ENCODE results near the gene POU6F1.

DNA sequence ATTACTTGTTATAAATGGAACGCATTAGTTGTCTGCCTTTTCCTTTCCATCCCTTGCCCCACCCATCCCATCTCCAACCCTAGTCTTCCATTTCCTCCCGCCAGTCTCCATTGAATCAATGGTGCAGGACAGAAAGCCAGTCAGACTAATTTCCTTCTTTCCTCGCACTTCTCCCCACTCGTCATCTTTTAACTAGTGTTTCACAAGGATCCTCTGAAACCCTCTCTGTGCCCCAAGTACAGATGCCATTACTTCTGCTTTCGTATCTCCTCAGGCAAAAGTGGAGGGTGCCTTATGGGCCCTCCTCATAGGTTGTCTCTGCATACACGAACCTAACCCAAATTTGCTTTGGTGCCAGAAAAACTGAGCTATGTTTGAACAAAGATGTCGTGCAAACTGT, 25.0 kb upstream of the POU6F1 start:
- TF ChIP-seq, protein P1, sequence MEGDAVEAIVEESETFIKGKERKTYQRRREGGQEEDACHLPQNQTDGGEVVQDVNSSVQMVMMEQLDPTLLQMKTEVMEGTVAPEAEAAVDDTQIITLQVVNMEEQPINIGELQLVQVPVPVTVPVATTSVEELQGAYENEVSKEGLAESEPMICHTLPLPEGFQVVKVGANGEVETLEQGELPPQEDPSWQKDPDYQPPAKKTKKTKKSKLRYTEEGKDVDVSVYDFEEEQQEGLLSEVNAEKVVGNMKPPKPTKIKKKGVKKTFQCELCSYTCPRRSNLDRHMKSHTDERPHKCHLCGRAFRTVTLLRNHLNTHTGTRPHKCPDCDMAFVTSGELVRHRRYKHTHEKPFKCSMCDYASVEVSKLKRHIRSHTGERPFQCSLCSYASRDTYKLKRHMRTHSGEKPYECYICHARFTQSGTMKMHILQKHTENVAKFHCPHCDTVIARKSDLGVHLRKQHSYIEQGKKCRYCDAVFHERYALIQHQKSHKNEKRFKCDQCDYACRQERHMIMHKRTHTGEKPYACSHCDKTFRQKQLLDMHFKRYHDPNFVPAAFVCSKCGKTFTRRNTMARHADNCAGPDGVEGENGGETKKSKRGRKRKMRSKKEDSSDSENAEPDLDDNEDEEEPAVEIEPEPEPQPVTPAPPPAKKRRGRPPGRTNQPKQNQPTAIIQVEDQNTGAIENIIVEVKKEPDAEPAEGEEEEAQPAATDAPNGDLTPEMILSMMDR (conservative IDR thresholded peaks at IDR 0.05; ENCODE audit: low read depth, low read length) = no peak
- TF ChIP-seq EZH2 (IDR thresholded peaks at IDR 0.05; ENCODE audit: low read length, unreplicated experiment) = no peak

Data from PC-3 (cell line).